ENCODE results near the gene FBXW11. TPM values are rescaled to one million over a fixed set of nuclear protein-coding genes. Genes with fewer than 3 reads are reported as not detected.
A peak's percentile ranks its signal among the peaks of the same experiment; 100 is the strongest.
"Not testable (repeated sequence)": the region's sequence is repeated elsewhere in the genome, so short reads cannot be mapped to it uniquely, and the experiment has no call there.

The FBXW11 gene
- total RNA-seq, 1 donor from 2014 or later: 61.4 TPM

- DNase-seq (ENCODE audit: low spot score): no peak
Observed at GRCh38 chr5:171954721-171955120, 51.7 kb downstream of the FBXW11 start.

- no peak for DNase-seq (ENCODE audit: low spot score)
Observed at GRCh38 chr5:171953860-171954701, 52.4 kb downstream of the FBXW11 start.

GRCh38 chr5:171952021-171952420 is 54.4 kb downstream of the FBXW11 start:
- DNase-seq (ENCODE audit: low spot score): no peak

- no peak for DNase-seq (ENCODE audit: low spot score)
Observed at GRCh38 chr5:171951218-171951617, 55.2 kb downstream of the FBXW11 start.

- DNase-seq (ENCODE audit: low spot score): no peak
Observed at GRCh38 chr5:171946000-171946781, 60.2 kb downstream of the FBXW11 start.

- no peak for DNase-seq (ENCODE audit: low spot score)
Observed at GRCh38 chr5:171945476-171945875, 61.0 kb downstream of the FBXW11 start.

GRCh38 chr5:171945066-171945465 is 61.4 kb downstream of the FBXW11 start:
- DNase-seq (ENCODE audit: low spot score): peak; percentile 24

- not testable (repeated sequence) for DNase-seq (ENCODE audit: low spot score)
Observed at GRCh38 chr5:171942112-171942516, 64.3 kb downstream of the FBXW11 start.

GRCh38 chr5:171941675-171942074 is 64.8 kb downstream of the FBXW11 start:
- not testable (repeated sequence) for DNase-seq (ENCODE audit: low spot score)

GRCh38 chr5:171941275-171941674 is 65.2 kb downstream of the FBXW11 start:
- DNase-seq (ENCODE audit: low spot score): not testable (repeated sequence)

GRCh38 chr5:171939951-171940350 is 66.5 kb downstream of the FBXW11 start:
- DNase-seq (ENCODE audit: low spot score): no peak

- no peak for DNase-seq (ENCODE audit: low spot score)
Observed at GRCh38 chr5:171938358-171938757, 68.1 kb downstream of the FBXW11 start.

- DNase-seq (ENCODE audit: low spot score): no peak
Observed at GRCh38 chr5:171937351-171937750, 69.1 kb downstream of the FBXW11 start.

- no peak for DNase-seq (ENCODE audit: low spot score)
Observed at GRCh38 chr5:171934586-171934985, 71.9 kb downstream of the FBXW11 start.

- DNase-seq (ENCODE audit: low spot score): no peak
Observed at GRCh38 chr5:171931163-171931562, 75.3 kb downstream of the FBXW11 start.

GRCh38 chr5:171927345-171927941 is 79.0 kb downstream of the FBXW11 start:
- no peak for DNase-seq (ENCODE audit: low spot score)

GRCh38 chr5:171926311-171926710 is 80.1 kb downstream of the FBXW11 start:
- DNase-seq (ENCODE audit: low spot score): no peak

GRCh38 chr5:171924493-171925122 is 81.8 kb downstream of the FBXW11 start:
- DNase-seq (ENCODE audit: low spot score): no peak

- no peak for DNase-seq (ENCODE audit: low spot score)
Observed at GRCh38 chr5:171920765-171921391, 85.6 kb downstream of the FBXW11 start.

GRCh38 chr5:171915700-171916099 is 90.7 kb downstream of the FBXW11 start:
- not testable (repeated sequence) for DNase-seq (ENCODE audit: low spot score)

- no peak for DNase-seq (ENCODE audit: low spot score)
Observed at GRCh38 chr5:171914726-171915338, 91.6 kb downstream of the FBXW11 start.

Measured in umbilical cord (tissue), 2 donors.